ENCODE data around the gene ALDH5A1.

Gene ALDH5A1

DNA sequence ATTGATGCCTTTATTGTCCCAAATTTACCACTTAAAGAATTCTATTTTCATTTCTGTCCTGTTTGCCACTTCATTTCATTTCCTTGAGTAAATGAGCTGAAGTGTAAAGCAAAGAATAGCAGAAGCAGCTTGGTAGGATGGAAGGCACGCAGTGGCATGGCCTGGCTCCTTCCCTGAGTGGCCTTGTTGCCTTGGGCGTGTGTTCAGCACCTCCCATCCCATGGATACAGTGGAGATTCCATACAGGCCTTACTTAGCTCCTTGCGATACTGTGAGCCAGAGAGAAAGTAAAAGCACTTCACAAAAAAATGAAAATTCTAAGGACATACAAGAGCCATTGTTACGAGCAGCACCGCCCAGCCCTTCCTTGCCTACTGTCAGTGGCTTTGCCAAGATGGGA is 39.6 kb downstream of the ALDH5A1 start:
- DNase-seq = no peak

DNA sequence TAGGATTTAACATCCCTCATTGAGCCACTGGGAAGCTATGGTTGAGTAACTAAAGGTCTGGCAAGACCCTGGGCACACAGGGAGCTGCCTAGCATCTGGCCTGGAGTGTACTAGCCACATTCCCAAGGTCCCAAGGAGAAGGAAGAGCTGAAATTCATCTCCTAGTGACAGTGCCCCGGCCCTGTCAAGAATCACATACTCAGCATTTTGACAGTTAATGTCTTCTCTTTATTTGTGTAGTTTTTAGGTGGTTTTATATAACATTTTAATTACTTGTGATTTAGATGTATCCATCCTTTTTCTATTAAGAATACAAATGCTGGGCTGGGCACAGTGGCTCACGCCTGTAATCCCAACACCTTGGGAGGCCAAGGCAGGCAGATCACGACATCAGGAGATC is 40.4 kb downstream of the ALDH5A1 start:
- no peak for DNase-seq

DNA sequence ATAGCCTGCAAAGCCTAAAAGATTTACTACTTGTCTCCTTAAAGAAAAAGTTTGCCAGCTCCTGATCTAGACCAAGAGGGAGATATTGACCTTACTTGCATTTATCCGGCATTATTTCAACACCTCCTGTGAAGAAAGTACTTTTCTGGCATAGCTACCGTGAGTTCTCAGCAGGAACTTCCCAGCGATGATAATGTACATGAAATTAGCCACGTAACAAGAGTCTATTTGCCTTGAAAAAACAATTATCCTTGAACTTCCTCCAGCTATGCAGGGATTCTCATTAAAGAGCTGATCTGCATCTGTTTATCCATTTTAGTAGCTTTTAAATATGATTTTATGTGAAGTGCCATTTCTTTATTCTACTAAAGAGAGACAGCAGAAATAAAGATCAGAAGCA is 41.7 kb downstream of the ALDH5A1 start:
- DNase-seq = no peak

DNA sequence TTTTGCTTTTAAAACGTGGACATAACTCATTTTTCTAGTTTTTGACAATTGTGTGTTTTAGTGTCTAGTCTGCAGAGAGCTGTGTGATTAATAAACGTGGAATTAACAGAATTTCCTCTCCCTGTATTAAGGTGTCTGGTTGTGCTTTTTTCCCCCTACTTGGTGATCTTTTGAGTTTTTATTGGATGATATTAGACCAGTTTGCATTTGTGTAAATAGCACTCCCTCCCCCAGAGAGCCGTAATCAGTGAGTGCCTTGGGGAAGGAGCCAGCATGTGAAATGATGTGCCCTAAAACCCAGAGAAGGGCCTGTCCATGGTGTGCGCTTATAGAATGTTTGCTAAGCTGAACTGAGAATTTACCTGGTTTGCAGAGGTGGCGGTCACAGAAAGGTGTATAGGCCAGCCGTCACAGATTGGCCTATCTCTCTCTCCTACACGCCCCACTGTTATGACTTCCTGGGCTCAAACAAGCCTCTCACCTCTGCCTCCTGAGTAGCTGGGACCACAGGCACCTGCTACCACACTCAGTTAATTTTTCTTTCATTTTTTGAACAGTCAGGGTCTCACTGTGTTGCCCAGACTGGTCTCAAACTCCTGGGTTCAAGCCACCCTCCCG is 42.4 kb downstream of the ALDH5A1 start:
- DNase-seq = no peak

DNA sequence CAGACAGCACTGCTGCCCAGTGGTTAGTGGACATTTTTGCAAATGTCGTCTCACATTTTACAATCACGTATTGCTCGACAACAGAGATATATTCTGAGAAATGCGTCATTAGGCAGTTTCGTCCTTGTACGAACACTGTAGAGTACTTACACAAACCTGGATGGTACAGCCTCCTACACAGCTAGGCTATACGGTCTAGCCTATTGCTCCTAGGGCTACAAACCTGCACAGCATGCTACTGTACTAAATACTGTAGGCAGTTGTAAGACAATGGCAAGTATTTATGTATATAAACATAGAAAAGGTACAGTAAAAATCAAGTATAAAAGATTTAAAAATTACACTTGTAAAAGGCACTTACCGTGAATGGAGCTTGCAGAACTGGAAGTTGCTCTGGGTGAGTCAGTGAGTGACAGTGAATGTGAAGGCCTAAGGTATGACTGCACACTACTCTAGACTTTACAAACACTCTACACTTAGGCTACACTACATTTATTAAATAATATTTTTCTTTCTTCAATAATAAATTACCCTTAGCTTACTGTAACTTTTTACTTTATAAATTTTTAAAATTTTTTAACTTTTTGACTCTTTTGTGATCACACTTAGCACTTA is 43.1 kb downstream of the ALDH5A1 start:
- no peak for DNase-seq

DNA sequence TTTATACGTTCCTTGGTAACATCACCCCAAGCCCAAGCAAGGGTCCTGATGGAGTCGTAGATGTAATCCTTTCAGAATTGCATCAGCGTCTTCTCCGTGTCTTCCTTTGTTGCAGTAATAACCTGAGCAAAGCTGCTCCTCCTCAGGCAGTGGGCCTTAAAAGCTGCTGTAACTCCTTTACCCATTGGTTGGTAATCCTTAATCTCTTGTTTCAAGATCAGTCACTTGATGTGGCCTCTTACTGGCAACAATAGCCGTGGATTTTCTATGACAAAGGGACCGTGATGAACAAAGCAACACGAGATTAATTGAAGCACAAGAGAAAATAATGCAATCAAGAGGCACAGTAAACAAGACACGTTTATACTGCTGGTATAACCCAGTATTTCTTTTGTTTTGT is 44.6 kb downstream of the ALDH5A1 start:
- no peak for DNase-seq

DNA sequence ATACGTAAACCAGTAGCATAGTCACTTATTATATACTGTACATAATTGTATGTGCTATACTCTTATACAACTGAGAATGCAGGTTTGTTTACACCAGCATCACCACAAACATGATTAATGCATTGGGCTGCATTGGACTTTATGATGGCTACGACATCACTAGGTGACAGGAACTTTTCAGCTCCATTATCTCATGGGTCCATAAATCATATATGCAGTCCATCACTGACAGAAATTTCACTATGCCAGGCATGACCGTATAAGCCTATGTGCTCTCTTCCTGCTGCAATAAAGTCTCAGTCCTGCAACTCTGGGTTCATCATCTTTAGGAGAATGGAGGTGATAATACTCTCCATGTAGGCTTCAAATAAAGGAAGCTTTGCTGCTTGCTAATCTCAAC is 45.4 kb downstream of the ALDH5A1 start:
- no peak for DNase-seq

DNA sequence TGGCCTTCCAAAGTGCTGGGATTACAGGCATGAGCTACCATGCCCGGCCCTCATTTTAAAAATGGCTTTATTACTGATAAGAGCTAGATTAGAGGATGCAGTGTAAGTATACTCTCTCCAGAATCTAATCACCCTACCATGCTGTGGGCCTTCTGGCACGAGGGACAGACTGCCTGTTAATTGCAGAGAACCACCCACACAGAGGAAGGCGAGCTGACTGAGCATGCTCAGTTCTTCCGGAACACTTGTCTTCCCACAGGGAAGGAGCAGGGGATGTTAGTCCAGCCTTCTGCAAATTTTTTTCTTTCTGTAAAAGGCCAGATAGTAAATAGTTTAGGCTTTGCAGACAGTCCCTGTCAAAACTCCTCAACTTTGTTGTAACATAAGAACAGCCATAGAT is 48.9 kb downstream of the ALDH5A1 start:
- no peak for DNase-seq

DNA sequence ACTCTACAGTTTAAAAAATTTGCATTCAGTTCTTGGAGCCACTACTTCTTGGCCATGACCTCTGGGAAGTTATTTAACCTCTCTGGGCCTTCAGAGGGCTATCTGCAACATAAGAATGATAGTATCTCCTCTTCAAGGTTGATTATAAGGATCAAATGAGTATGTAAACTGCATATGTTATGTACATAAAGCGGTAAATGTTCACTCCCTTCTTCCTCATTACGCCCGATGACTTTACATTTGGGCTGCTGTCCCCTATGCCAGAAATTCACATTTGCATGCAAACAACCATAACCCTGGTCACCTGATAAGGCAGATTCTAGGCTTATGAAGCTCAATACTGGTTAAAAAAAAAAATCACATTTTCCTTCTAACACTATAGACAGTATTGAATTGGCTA is 50.4 kb downstream of the ALDH5A1 start:
- no peak for DNase-seq

DNA sequence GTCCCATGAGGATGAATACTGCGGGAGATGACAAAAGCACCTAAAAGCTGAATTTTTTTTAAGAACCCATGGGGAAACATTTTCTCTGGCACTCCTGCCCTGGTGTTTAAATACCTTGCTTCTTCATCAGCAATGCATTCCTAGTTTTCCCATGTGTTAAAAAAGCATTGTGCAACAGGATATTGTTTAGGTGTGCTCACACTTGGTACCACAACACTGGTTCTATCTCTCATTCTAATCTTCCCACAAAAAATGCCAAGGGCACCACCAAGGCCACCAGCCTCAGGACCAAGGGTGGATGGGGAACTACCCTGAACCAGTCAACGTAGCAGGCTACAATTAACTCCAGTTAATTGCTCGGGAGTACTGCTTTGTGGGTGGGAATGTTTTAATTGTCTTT is 50.9 kb downstream of the ALDH5A1 start:
- DNase-seq = no peak

DNA sequence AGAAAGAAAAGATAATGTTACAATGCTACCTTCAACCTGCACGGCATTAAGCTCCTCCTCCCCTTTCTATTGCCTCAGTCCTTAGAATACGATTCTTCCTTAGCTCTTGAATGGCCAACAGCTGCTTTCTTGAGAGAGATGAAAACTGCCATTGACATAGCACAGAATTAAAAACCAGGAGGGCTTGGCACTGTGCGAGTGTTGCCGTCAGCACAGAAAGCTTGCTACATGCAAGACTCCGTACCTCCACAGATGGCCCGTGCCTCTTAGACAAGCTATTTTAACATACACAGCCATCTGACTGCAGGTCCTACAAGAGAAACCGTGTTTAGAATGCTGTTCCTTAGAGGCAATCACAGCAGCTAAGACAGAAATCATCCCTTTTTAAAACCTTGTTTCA is 51.7 kb downstream of the ALDH5A1 start:
- no peak for DNase-seq

DNA sequence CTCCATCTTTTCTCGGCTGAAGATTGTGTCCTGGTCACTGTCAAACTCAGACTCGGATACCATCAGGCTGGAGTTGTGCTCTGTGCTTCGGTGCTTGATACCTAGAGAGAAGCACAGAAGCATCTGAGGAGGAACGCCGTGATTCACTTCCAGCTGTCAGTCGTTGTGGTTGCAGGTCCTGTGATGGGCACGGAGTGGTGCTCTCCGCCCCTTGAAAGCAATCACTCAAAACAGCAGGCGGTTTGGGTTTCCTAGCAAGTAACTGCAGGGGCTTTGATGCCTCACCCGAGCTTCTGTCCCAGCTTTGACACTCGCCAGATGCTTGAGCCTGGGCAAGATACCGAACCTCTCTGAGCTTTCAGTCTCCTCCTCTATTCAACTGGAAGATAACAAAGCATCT is 52.5 kb downstream of the ALDH5A1 start:
- peak in 3 of 4 experiments; percentile 5 to 17 (median 11) for DNase-seq

DNA sequence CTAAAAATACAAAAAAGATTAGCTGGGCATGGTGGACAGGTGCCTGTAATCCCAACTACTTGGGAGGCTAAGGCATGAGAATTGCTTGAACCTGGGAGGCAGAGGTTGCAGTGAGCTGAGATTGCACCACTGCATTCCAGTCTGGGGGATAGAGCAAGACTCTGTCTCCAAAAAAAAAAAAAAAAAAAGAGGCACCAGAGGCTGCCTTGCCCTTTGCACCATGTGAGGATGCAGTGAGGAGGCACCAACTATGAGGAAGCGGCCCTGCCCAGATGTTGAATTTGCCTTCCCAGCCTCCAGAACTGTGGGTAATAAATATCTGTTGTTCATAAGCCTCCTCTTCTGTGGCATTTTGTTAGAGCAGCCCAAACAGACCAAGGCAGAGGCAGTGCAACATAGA is 54.4 kb downstream of the ALDH5A1 start:
- DNase-seq = no peak

DNA sequence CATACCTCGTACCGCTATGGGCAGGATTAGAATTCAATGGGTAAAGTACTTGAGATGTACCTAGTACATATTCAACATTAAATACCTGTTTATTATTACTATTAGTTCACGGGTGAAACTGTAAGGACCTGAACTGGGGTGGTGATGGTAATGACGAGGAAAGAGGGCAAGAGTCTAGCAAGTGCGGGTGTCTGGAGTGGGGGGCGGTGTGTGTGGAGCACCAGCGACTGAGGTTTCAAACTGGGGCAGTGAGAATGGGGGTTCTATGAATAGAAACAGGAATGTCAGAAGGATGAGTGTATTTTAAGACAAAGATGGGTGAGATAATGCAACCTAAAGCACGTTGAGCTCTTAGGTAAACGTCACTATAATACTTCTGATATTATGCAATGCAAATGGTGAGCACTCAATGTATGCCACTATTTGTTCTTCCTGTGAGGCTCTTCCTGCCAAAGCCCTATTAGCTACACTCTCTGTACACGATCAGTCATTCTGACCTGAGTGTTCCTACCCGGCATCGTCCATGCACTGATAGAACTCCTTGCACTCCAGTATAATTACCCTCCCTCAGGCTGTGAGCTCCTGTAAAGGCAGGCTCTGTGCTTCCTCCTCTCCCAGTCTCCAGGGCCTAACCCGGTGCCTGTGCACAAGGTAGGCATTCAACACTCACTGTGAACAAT is 55.0 kb downstream of the ALDH5A1 start:
- DNase-seq = no peak

DNA sequence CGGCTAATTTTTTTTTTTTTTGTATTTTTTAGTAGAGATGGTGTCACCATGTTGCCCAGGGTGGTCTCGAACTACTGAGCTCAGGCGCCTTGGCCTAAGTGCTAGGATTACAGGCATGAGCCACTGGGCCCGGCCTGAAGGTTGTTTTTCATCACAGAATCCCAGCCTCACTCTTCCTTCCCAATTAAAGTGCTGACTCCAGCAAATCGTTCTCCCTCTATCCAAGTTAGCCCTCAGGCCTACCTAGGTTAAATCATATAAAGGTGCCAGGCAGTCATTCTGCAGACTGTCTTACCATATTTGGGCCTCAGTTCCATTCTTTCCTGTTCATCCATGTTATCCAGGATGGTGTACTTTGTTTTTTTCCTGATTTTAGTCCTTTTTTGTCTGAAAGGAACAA is 56.4 kb downstream of the ALDH5A1 start:
- DNase-seq = no peak

DNA sequence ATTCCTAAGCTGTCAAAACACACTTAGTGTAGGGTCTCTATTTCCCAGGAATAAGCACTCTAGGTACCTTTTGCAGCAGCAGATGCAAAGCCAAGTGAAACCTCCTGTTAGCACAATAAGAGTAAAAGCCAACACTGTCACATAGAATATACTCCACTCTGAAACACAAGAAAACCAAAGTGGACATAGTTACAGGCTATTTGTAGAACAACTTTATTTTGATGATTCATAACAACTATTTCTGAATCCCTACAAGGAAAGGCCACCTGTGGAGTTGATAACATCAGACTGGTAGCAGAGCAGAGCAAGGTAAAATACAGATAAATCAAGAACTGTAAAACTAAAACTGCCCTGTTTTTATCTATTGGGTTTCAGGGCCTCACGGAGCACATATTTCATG is 59.7 kb downstream of the ALDH5A1 start:
- DNase-seq = no peak

DNA sequence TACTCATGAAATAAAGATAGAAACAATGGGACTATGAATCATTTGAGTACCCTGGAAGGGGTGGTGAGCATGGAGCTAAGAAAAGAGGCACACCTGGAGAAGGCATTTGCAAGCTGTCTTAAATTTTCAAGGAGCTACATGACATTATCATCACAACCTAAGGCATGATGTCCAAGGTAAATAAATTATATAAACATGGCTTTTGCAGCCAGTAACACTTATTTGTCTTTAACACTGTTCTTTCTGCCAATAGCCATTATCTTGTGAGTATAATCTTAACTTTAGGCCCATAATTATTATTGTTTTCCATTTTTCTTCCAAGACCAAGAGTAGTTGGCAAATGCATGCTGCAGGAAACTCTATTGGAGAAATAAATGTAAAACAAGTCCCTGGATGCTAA is 63.7 kb downstream of the ALDH5A1 start:
- no peak for DNase-seq

DNA sequence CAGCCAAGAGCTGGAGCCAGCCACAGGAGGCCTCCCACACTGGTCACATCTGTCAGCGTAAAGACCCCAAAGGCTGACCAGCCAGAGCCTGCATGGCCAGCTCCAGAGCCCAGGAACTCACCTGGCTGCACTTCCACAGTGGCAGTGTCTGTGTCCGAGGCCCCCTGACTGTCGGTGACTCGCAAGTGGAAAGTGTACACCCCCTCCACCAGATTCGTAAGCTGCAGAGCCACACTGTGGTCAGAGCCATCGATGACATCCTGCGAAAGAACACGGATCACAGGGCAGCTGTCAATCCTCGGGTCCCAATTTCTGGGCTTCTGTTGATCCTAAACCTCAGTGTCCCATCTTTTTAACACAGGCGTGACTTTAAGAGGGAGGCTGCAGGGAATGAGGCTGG is 69.3 kb downstream of the ALDH5A1 start:
- DNase-seq = no peak

DNA sequence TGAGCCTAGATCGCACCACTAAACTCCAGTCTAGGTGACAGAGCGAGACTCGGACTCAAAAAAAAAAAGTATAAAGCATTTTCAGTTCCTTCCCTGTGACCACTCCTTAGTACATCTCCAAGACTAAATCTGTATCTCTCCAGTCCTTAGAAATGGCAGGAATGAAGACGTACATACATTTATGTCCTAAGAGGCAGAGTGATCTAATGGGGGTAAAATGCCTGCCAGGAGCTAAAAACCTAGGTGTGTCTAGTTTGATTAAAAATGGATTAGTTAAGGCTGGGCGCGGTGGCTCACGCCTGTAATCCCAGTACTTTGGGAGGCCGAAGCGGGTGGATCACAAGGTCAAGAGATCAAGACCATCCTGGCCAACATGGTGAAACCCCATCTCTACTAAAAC is 70.4 kb downstream of the ALDH5A1 start:
- DNase-seq = no peak

DNA sequence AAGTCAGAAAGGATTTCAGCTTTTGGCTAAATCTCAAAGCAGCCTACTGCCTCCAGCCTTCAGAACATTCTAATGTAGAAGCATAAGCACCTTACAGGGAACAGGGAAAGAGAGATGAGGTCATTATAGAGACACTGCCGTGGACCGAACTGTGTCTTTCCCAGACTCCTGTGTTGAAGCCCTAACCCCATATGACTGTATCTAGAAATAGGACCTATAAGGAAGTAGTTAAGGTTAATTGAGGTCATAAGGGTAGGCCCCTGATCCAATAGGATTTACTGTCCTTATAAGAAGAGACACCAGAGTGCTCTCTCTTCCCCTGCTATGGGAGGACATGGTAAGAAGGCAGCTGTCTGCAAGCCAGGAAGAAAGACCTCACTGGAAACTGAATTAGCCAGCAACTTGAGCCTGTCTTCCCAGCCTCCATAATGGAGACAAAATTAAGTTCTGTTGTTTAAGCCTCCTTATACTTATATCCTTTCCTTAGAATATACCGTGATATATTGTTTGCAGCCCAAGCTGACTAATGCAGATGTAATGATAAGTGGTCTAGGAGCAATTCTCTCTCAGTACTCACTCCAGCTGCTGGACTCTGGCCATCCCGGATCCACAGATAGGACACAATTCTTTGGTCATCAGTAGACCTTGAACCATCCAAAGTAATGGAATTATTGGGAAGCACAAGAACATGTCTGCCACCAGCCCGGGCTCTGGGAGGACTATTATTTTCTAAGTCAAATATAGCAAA is 71.4 kb downstream of the ALDH5A1 start:
- DNase-seq = no peak

DNA sequence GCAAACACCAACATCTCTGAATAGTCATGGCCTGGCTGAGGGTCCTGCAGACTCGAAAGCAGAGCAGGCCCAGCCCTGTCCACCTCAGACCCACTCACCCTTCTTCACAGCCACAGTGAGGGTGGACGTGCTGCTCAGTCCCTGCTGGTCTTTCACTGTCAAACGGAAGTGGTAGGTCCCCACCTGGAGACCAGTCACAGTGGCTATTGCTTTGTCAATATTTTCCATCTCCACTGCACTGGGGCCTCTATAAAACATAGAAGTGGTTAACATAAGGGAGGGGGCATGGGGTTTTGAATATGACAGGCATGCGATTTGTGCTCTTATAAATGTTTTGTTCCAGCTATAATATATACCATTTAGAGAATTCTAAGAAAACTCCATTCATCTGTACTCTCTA is 73.9 kb downstream of the ALDH5A1 start:
- DNase-seq = no peak

DNA sequence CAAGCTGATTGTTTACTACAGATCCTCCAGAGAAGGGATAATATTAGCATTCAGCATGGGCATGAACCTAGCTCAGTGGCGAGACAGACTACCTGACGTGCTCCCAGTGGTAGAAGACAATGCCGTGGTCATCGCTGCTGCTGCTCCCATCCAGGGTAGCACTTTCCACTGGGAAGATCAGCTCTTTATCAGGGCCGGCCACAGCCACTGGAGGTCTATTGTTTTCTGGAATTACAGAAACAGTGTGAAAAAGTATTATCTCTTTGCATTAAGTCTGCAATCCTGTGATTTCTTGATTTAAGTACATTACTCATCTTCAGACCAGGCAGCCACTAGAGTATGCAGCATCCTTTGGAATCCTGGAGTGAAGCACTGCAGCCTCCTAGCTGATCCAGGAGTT is 75.0 kb downstream of the ALDH5A1 start:
- DNase-seq = no peak

DNA sequence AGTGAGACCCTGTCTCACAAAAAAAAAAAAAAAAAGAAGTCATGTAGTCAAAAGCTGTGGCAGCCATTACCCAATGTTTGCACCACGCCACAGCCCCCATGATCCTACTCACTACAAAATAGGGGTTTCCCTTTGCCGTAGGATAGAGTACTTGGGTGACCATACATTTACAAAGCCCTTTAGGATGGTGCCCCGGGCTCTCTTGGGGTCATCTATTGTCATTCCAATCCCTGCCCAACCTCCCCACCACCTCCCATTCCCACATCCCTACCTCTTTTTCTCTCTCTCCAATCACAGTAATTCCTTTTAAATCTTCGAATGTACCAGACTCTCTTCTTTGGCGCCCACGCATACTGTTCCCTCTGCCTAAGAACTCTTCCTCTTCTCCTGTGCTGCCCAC is 76.6 kb downstream of the ALDH5A1 start:
- DNase-seq = no peak

DNA sequence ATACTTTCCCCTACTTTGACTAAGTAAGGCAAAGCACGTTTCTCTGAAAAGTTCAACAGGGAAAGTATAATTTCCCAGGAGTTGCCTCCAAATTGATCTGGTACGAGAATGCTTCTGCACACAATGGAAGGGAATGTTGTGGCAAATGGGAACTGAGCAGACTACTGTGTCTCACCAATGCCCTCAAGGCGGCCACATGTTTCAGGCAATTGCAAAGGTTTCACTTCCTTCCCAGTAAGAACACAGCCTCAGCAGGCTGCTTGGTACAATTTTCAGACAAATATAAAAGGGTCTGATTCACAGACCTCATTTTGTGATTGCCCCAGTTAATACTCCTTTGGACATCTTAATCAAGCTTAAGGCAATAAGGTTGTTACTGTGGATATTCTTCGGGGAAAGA is 80.0 kb downstream of the ALDH5A1 start:
- DNase-seq = no peak

Data from activated naive CD4-positive, alpha-beta T cell (primary cell).